Astrocyte of the cerebellum (primary cell): ENCODE data around the gene LRP4.

Source experiments
- DNase-seq: peaks from one replicate; pipeline ENCODE4 v3.0.0-alpha.2; 2011; ENCODE audit warnings: low read depth
- H3K4me3 ChIP-seq: 2 replicates; pipeline ENCODE4 v1.5.1; 2011; ENCODE audit warnings: mild to moderate bottlenecking, low read depth, low read length, moderate library complexity
- in situ Hi-C: cut with HindIII; loops from 2 replicates; pipeline ENCODE4 v1.10.0; 2017; ENCODE audit warnings: low sequenced_read_pairs
- TF ChIP-seq, protein P1 (sequence below): IDR thresholded peaks from 2 replicates; pipeline ENCODE4 v1.5.1; 2012; ENCODE audit warnings: low read length, low read depth, moderate library complexity, mild to moderate bottlenecking; ENCODE audit errors: missing control alignments

LRP4 gene

GRCh38 chr11:46913484-46913883 is 4.9 kb downstream of the LRP4 start:
- TF ChIP-seq, protein P1, sequence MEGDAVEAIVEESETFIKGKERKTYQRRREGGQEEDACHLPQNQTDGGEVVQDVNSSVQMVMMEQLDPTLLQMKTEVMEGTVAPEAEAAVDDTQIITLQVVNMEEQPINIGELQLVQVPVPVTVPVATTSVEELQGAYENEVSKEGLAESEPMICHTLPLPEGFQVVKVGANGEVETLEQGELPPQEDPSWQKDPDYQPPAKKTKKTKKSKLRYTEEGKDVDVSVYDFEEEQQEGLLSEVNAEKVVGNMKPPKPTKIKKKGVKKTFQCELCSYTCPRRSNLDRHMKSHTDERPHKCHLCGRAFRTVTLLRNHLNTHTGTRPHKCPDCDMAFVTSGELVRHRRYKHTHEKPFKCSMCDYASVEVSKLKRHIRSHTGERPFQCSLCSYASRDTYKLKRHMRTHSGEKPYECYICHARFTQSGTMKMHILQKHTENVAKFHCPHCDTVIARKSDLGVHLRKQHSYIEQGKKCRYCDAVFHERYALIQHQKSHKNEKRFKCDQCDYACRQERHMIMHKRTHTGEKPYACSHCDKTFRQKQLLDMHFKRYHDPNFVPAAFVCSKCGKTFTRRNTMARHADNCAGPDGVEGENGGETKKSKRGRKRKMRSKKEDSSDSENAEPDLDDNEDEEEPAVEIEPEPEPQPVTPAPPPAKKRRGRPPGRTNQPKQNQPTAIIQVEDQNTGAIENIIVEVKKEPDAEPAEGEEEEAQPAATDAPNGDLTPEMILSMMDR, result no peak
- H3K4me3 ChIP-seq, result no peak overlapping the region
- in situ Hi-C loops, result no loop called here
- DNase-seq, result no peak

DNA sequence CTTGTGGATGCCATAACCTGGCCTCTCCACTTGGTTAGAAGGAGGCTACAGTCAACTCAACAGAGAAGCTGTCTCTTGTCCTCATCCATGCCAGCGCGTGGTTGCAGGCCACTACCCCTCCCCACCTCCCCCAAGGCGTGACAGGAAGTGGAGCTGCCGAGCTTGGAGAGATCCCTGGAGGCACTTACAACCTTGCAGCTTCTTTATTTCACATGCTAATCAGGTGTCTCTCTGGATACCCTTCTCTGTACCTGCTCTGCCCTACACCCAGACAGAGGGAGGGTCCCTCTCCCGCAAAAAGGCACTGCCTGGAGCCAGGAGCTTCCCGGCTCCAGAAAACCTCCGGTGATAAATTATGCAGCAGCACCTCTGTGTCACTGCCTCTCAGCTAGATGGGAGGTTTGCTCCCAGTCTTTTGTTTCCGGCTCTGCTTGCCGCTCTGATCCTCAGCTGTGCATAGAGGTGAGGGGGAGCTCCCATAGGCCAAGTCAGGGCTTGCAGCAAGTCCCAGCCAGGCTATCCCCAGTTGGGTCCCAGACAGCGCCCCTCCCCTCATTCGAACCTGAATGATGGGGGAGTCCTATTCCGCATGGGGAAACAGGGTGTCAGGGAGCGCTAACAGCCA is 5.7 kb downstream of the LRP4 start:
- H3K4me3 ChIP-seq, result peak overlapping the region; percentile 1
- no peak for DNase-seq
- in situ Hi-C loops, result no loop called here
- TF ChIP-seq, protein P1, result no peak

DNA sequence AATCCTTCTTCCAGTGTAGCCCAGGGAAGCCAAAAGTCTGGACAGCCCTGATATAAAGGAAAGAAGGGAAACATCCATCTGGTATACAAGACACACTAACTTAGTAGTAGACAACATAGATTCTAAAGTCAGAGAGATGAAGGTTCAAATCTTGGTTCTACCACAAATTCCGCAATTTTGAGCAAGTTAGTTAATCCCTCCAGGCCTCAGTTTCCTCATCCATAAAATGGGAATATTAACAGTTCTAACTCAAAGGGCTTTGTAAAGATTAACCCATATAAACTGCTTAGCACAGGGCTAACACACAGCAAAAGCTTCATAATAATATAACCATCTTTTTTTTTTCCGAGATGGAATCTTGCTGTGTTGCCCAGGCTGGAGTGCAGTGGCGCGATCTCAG is 10.7 kb downstream of the LRP4 start:
- DNase-seq, result no peak
- no peak overlapping the region for H3K4me3 ChIP-seq
- TF ChIP-seq, protein P1, result no peak
- in situ Hi-C loops, result no loop called here

DNA sequence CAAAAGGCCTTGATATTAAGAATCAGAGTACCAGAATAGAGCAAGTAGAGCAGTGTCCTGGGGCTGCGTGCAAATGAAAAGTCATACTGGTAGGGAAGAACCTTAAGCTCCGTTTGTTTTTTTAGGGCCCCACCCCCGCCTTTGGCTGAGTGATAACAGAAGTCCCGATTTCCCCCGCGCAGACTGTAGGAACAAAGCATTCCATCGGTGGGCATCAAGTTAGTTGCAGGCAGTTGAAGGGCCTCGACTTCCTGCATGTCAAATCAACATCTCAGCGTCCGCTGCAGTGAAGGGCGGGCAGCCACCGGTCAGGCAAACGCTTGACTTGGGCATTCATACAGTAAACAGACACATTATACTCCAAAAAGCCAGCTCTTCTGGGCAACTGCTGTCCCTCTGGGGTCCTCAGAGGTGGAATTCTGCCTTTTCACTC is 11.7 kb downstream of the LRP4 start:
- TF ChIP-seq, protein P1, result no peak
- DNase-seq, result no peak
- in situ Hi-C loops, result no loop called here
- H3K4me3 ChIP-seq, result no peak overlapping the region

GRCh38 chr11:46905806-46906205 is 12.5 kb downstream of the LRP4 start:
- in situ Hi-C loops, result no loop called here

GRCh38 chr11:46903846-46904245 is 14.5 kb downstream of the LRP4 start:
- no peak for DNase-seq
- TF ChIP-seq, protein P1, result no peak
- in situ Hi-C loops, result no loop called here
- H3K4me3 ChIP-seq, result no peak overlapping the region

More at GRCh38 chr11:46905806-46906205, 12.5 kb downstream of the LRP4 start:
- TF ChIP-seq, protein P1, result no peak
- no peak overlapping the region for H3K4me3 ChIP-seq
- DNase-seq, result peak; percentile 22
